Measurements from ENCODE around the gene ILK.

Gene ILK

GRCh38 chr11:6656936-6657335, 53.4 kb downstream of the ILK start:
- DNase-seq (ENCODE audit: low read depth): no peak

GRCh38 chr11:6657346-6657745, 53.8 kb downstream of the ILK start:
- no peak for DNase-seq (ENCODE audit: low read depth)

GRCh38 chr11:6658647-6659046, 55.1 kb downstream of the ILK start:
- DNase-seq (ENCODE audit: low read depth): no peak
